22Rv1 (cell line): ENCODE measurements around the gene COMT.

ENCODE experiments used
- ZFX ChIP-seq: fragments of 450-650 bp; IDR thresholded peaks from 2 replicates; pipeline ENCODE4 v1.6.1; 2017; ENCODE audit warnings: antibody characterized with exemption, borderline replicate concordance
- TF ChIP-seq, protein P1 (sequence below): fragments of 450-650 bp; IDR thresholded peaks from 2 replicates; pipeline ENCODE4 v1.5.1; 2017; ENCODE audit warnings: mild to moderate bottlenecking

- TF ChIP-seq, protein P1, sequence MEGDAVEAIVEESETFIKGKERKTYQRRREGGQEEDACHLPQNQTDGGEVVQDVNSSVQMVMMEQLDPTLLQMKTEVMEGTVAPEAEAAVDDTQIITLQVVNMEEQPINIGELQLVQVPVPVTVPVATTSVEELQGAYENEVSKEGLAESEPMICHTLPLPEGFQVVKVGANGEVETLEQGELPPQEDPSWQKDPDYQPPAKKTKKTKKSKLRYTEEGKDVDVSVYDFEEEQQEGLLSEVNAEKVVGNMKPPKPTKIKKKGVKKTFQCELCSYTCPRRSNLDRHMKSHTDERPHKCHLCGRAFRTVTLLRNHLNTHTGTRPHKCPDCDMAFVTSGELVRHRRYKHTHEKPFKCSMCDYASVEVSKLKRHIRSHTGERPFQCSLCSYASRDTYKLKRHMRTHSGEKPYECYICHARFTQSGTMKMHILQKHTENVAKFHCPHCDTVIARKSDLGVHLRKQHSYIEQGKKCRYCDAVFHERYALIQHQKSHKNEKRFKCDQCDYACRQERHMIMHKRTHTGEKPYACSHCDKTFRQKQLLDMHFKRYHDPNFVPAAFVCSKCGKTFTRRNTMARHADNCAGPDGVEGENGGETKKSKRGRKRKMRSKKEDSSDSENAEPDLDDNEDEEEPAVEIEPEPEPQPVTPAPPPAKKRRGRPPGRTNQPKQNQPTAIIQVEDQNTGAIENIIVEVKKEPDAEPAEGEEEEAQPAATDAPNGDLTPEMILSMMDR = no peak
- no peak for TF ChIP-seq ZFX
Observed at GRCh38 chr22:19913337-19913936, 28.1 kb upstream of the COMT start.
